H9 (cell line): ENCODE results near the gene RAET1G. TPM values are rescaled to one million over a fixed set of nuclear protein-coding genes. Genes with fewer than 3 reads are reported as not detected.

Source experiments
- DNase-seq: peaks from one replicate; pipeline ENCODE4 v3.0.0-alpha.2; 2017
- H2AFZ ChIP-seq: one replicate; pipeline ENCODE4 v1.6.1; 2013; ENCODE audit warnings: mild to moderate bottlenecking, low read length, control low read depth, moderate library complexity
- H2AK5ac ChIP-seq: 2 replicates; pipeline ENCODE4 v1.6.1; 2013; ENCODE audit warnings: low read length, control low read depth, mixed read lengths; ENCODE audit not compliant: insufficient read length
- H2BK120ac ChIP-seq: one replicate; pipeline ENCODE4 v1.6.1; 2013; ENCODE audit warnings: low read depth, mild to moderate bottlenecking, low read length, control low read depth, inconsistent platforms; ENCODE audit not compliant: poor library complexity, severe bottlenecking
- H2BK12ac ChIP-seq: 2 replicates; pipeline ENCODE4 v1.6.1; 2013; ENCODE audit warnings: low read length, control low read depth, mixed read lengths, low read depth; ENCODE audit not compliant: insufficient read length
- H2BK15ac ChIP-seq: 2 replicates; pipeline ENCODE4 v1.6.1; 2013; ENCODE audit warnings: low read depth, low read length, control low read depth
- H2BK20ac ChIP-seq: one replicate; pipeline ENCODE4 v1.6.1; 2013; ENCODE audit warnings: low read depth, mild to moderate bottlenecking, low read length, control low read depth, inconsistent platforms; ENCODE audit not compliant: poor library complexity, severe bottlenecking
- H2BK5ac ChIP-seq: 2 replicates; pipeline ENCODE4 v1.6.1; 2013; ENCODE audit warnings: low read length, control low read depth, mixed read lengths; ENCODE audit not compliant: insufficient read length
- H3K14ac ChIP-seq: 2 replicates; pipeline ENCODE4 v1.6.1; 2013; ENCODE audit warnings: low read length, control low read depth; ENCODE audit not compliant: insufficient read depth
- H3K18ac ChIP-seq: 2 replicates; pipeline ENCODE4 v1.6.1; 2013; ENCODE audit warnings: low read depth, mild to moderate bottlenecking, mixed read lengths, low read length, control low read depth; ENCODE audit not compliant: insufficient read length
- H3K23ac ChIP-seq: 2 replicates; pipeline ENCODE4 v1.6.1; 2013; ENCODE audit warnings: low read length, control low read depth, mixed read lengths, low read depth; ENCODE audit not compliant: insufficient read length
- H3K23me2 ChIP-seq: 2 replicates; pipeline ENCODE4 v1.6.1; 2013; ENCODE audit warnings: low read depth, mild to moderate bottlenecking, mixed read lengths, low read length, control low read depth; ENCODE audit not compliant: insufficient read length, poor library complexity, severe bottlenecking
- H3K27ac ChIP-seq: 2 replicates; pipeline ENCODE4 v1.5.1; 2013; ENCODE audit warnings: low read length, control low read depth, mixed read lengths, low read depth; ENCODE audit not compliant: insufficient read length
- H3K27me3 ChIP-seq: 2 replicates; pipeline ENCODE4 v1.6.1; 2013; ENCODE audit warnings: low read length, control low read depth, inconsistent platforms; ENCODE audit not compliant: insufficient read depth
- H3K4ac ChIP-seq: 2 replicates; pipeline ENCODE4 v1.6.1; 2013; ENCODE audit warnings: low read depth, mild to moderate bottlenecking, control low read depth, inconsistent platforms, low read length, moderate library complexity
- H3K4me1 ChIP-seq: 2 replicates; pipeline ENCODE4 v1.6.1; 2013; ENCODE audit warnings: low read length, control low read depth, inconsistent platforms; ENCODE audit not compliant: insufficient read depth
- H3K4me2 ChIP-seq: 2 replicates; pipeline ENCODE4 v1.6.1; 2013; ENCODE audit warnings: low read length, control low read depth, mixed read lengths; ENCODE audit not compliant: insufficient read length, insufficient read depth
- H3K56ac ChIP-seq: 2 replicates; pipeline ENCODE4 v1.6.1; 2013; ENCODE audit warnings: low read depth, mild to moderate bottlenecking, mixed read lengths, low read length, control low read depth; ENCODE audit not compliant: insufficient read length
- H3K79me1 ChIP-seq: 2 replicates; pipeline ENCODE4 v1.6.1; 2013; ENCODE audit warnings: low read depth, mild to moderate bottlenecking, moderate library complexity, low read length, control low read depth, inconsistent platforms; ENCODE audit not compliant: insufficient read depth, poor library complexity, severe bottlenecking
- H3K79me2 ChIP-seq: 2 replicates; pipeline ENCODE4 v1.6.1; 2013; ENCODE audit warnings: low read length, control low read depth, inconsistent platforms; ENCODE audit not compliant: insufficient read depth
- H3K9ac ChIP-seq: 2 replicates; pipeline ENCODE4 v1.6.1; 2013; ENCODE audit warnings: low read length, control low read depth, mixed read lengths; ENCODE audit not compliant: insufficient read length; ENCODE audit errors: extremely low read depth
- H3K9me3 ChIP-seq: one replicate; pipeline ENCODE4 v1.6.1; 2013; ENCODE audit warnings: low read depth, low read length, inconsistent platforms; ENCODE audit not compliant: control insufficient read depth
- H3T11ph ChIP-seq: one replicate; pipeline ENCODE4 v1.6.1; 2013; ENCODE audit warnings: mild to moderate bottlenecking, low read length, control low read depth, inconsistent platforms
- H4K20me1 ChIP-seq: one replicate; pipeline ENCODE4 v1.6.1; 2013; ENCODE audit not compliant: control insufficient read depth, insufficient read length, insufficient read depth
- H4K5ac ChIP-seq: 2 replicates; pipeline ENCODE4 v1.6.1; 2013; ENCODE audit warnings: low read depth, mild to moderate bottlenecking, mixed read lengths, low read length, control low read depth; ENCODE audit not compliant: insufficient read length
- H4K8ac ChIP-seq: replicated peaks from 2 replicates; pipeline ENCODE4 v1.6.1; 2013; ENCODE audit warnings: low read length, control low read depth, mixed read lengths, low read depth; ENCODE audit not compliant: insufficient read length
- H4K91ac ChIP-seq: 2 replicates; pipeline ENCODE4 v1.6.1; 2013; ENCODE audit warnings: low read depth, mild to moderate bottlenecking, moderate library complexity, mixed read lengths, low read length, control low read depth; ENCODE audit not compliant: insufficient read length
- H3K27ac Mint-ChIP-seq, 3 experiments: 2 replicates in 2 of 3; 3 replicates in 1 of 3; pipeline ENCODE4 v1.8.0; 2020 to 2021; ENCODE audit warnings: mixed read lengths in 3 of 3, mild to moderate bottlenecking in 1 of 3, moderate library complexity in 1 of 3
- H3K27me3 Mint-ChIP-seq: 2 replicates; pipeline ENCODE4 v1.8.0; 2021; ENCODE audit warnings: low read depth, mild to moderate bottlenecking, moderate library complexity, mixed read lengths
- H3K36me3 Mint-ChIP-seq, 3 experiments: 2 replicates in 2 of 3; 3 replicates in 1 of 3; pipeline ENCODE4 v1.8.0; 2020 to 2021; ENCODE audit warnings: low read depth in 3 of 3, mixed read lengths in 3 of 3; ENCODE audit not compliant: insufficient read depth in 1 of 3
- H3K4me1 Mint-ChIP-seq, 2 experiments: 2 replicates each; pipeline ENCODE4 v1.8.0; 2020; ENCODE audit warnings: mixed read lengths in 2 of 2
- H3K4me3 Mint-ChIP-seq, 2 experiments: 2 replicates in 1 of 2; 3 replicates in 1 of 2; pipeline ENCODE4 v1.8.0; 2020 to 2021; ENCODE audit warnings: mild to moderate bottlenecking in 2 of 2, mixed read lengths in 2 of 2, moderate library complexity in 1 of 2
- H3K9me3 Mint-ChIP-seq, 2 experiments: 2 replicates in 1 of 2; 3 replicates in 1 of 2; pipeline ENCODE4 v1.8.0; 2020; ENCODE audit warnings: mild to moderate bottlenecking in 2 of 2, mixed read lengths in 2 of 2, moderate library complexity in 1 of 2
- WGBS: extraction: QIAGEN DNeasy Blood & Tissue Kit; methylation state at CpG from one replicate; pipeline ENCODE4 v1.1.7; 2013; ENCODE audit warnings: missing lambda C conversion rate, low lambda C conversion rate, mixed read lengths; ENCODE audit not compliant: insufficient read length; ENCODE audit errors: extremely low coverage; 5-methylcytosine and 5-hydroxymethylcytosine counted together
- total RNA-seq: library from RNA; stranded (reverse); gene quantifications from 2 replicates; pipeline ENCODE4 v1.2.1, GENCODE V29; 2021
- TF ChIP-seq, protein P1 (sequence below): fragments of 200-600 bp; sonication (generic); conservative IDR thresholded peaks from 3 replicates; pipeline ENCODE4 v1.8.0; 2021; ENCODE audit warnings: antibody characterized with exemption, mild to moderate bottlenecking

Gene RAET1G
- total RNA-seq, 1 experiment from 2014 or later, result not detected

DNA sequence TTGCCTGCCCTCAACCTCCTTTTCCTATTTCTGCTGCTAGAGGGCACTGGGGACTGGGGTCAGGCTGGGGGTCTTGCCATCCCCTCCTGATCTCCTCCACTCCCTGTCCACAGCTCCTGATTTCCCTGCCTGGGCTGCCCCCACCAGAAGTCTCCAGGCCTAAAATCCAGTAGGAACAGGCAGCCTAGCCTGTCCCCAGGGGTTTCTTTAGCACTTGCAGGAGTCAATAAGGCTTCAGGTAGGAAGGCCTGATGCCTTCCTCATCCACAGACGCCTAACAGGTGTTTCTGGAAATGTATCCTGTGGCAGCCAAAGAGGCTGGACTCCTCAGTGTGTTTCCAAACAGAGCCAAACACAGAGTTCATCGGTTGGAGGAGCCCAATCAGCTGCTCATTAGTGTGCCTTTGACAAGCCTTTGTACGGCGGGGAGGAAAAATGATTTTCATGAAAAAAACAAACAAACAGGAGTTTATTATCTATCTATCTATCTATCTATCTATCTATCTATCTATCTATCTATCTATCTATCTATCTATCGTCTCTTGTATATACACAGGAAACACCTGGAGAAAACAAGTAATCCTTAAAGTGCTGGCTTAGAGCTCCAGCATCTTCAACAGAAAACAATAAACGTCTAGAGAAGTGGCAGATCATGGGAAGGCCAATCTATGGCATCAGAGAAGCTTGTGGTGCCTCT lies 21.3 kb downstream of the RAET1G start:
- no peak overlapping the region for H3K4me2 ChIP-seq
- Mint-ChIP-seq H3K4me1 (peaks cover 3 to 7% of the 10 kb centered on the region in 2 experiments; a peak in 2 of 4 replicates), H3K27ac (no peak overlapping the region; a peak in 1 of 7 replicates), H3K36me3 (peaks cover 0 to 2% (median 0%) of the 10 kb centered on the region in 3 experiments; a peak in 1 of 7 replicates), H3K27me3 (peaks cover 25% of the 10 kb centered on the region), H3K9me3 (peaks cover 0 to 2% of the 10 kb centered on the region in 2 experiments; a peak in 1 of 5 replicates), H3K4me3 (no peak overlapping the region)
- H3K4me1 ChIP-seq, result no peaks in the 10 kb centered on the region
- H3T11ph ChIP-seq, result no peak overlapping the region
- no peaks in the 10 kb centered on the region; the same call in 1 of the 2 replicates for H3K27me3 ChIP-seq
- no peaks in the 10 kb centered on the region for H4K20me1 ChIP-seq
- WGBS, result no CpG with 5 or more reads among the region's 6 CpGs
- H2AK5ac ChIP-seq, result no peak overlapping the region
- no peak overlapping the region for H4K8ac ChIP-seq
- DNase-seq, result no peak
- no peak overlapping the region for H3K4ac ChIP-seq
- H2BK120ac ChIP-seq, result no peak overlapping the region
- H2BK15ac ChIP-seq, result no peak overlapping the region
- H3K18ac ChIP-seq, result no peak overlapping the region
- H3K23ac ChIP-seq, result no peak overlapping the region
- no peaks in the 10 kb centered on the region for H3K23me2 ChIP-seq
- H2BK20ac ChIP-seq, result no peak overlapping the region
- H4K5ac ChIP-seq, result no peak overlapping the region
- TF ChIP-seq, protein P1, sequence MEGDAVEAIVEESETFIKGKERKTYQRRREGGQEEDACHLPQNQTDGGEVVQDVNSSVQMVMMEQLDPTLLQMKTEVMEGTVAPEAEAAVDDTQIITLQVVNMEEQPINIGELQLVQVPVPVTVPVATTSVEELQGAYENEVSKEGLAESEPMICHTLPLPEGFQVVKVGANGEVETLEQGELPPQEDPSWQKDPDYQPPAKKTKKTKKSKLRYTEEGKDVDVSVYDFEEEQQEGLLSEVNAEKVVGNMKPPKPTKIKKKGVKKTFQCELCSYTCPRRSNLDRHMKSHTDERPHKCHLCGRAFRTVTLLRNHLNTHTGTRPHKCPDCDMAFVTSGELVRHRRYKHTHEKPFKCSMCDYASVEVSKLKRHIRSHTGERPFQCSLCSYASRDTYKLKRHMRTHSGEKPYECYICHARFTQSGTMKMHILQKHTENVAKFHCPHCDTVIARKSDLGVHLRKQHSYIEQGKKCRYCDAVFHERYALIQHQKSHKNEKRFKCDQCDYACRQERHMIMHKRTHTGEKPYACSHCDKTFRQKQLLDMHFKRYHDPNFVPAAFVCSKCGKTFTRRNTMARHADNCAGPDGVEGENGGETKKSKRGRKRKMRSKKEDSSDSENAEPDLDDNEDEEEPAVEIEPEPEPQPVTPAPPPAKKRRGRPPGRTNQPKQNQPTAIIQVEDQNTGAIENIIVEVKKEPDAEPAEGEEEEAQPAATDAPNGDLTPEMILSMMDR, result no peak
- H3K56ac ChIP-seq, result no peak overlapping the region
- H2AFZ ChIP-seq, result no peak overlapping the region
- H3K79me1 ChIP-seq, result no peaks in the 10 kb centered on the region
- no peak overlapping the region for H2BK5ac ChIP-seq
- H4K91ac ChIP-seq, result no peak overlapping the region
- no peak overlapping the region for H2BK12ac ChIP-seq
- no peak overlapping the region for H3K9ac ChIP-seq
- H3K79me2 ChIP-seq, result no peaks in the 10 kb centered on the region
- no peak overlapping the region for H3K14ac ChIP-seq
- no peak overlapping the region for H3K27ac ChIP-seq
- H3K9me3 ChIP-seq, result no peaks in the 10 kb centered on the region
